ENCODE measurements around the gene ARHGAP12.

GRCh38 chr10:31878486-31878885, 50.1 kb downstream of the ARHGAP12 start:
- TF ChIP-seq CTCF (IDR thresholded peaks at IDR 0.05) (no peak), TEAD4 (CRISPR knock-in tag; IDR thresholded peaks at IDR 0.05) (no peak), JUN (CRISPR knock-in tag; IDR thresholded peaks at IDR 0.05) (no peak), ZNF425 (CRISPR knock-in tag; conservative IDR thresholded peaks at IDR 0.05) (no peak), IRF1 (CRISPR knock-in tag; IDR thresholded peaks at IDR 0.05) (no peak), ZNF281 (CRISPR knock-in tag; IDR thresholded peaks at IDR 0.05) (no peak), ZMAT4 (CRISPR knock-in tag; IDR thresholded peaks at IDR 0.05) (no peak), ZSCAN18 (CRISPR knock-in tag; IDR thresholded peaks at IDR 0.05) (no peak), GABPB1 (CRISPR knock-in tag; IDR thresholded peaks at IDR 0.05) (no peak), KAT7 (CRISPR knock-in tag; IDR thresholded peaks at IDR 0.05; ENCODE audit: borderline replicate concordance) (no peak), ATF3 (CRISPR knock-in tag; conservative IDR thresholded peaks at IDR 0.05) (no peak), ZNF232 (CRISPR knock-in tag; IDR thresholded peaks at IDR 0.05) (no peak), TCF7 (CRISPR knock-in tag; IDR thresholded peaks at IDR 0.05; ENCODE audit: low read depth) (no peak), ATF2 (CRISPR knock-in tag; IDR thresholded peaks at IDR 0.05; ENCODE audit: borderline replicate concordance, low read depth) (no peak)
